ENCODE results near the gene IL31RA.

The IL31RA gene

DNA sequence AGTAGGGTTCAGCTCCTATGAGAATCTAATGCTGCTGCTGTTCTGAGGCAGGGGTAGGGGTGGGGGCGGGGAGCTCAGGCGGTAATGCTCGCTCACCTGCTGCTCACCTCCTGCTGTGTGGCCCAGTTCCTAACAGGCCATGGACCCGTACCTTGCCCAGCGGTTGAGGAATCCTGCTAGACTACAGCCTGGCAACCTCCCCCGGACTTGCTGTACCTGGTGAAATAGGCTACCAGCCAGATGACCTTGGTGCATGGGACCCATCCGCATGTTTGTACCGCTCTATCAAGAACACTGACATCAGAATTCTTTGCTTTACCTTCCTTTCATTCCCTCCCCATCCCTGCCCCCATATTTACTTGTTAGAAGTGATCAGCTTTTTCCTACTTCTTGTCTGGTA is 15.3 kb downstream of the IL31RA start:
- no peaks in the 10 kb centered on the region for H4K20me1 ChIP-seq (ENCODE audit: control insufficient read depth, insufficient read depth, low read depth, low read length)
- no peak for TF ChIP-seq EZH2phosphoT487 (IDR thresholded peaks at IDR 0.05; ENCODE audit: borderline replicate concordance, low read length)
- TF ChIP-seq, protein P1, sequence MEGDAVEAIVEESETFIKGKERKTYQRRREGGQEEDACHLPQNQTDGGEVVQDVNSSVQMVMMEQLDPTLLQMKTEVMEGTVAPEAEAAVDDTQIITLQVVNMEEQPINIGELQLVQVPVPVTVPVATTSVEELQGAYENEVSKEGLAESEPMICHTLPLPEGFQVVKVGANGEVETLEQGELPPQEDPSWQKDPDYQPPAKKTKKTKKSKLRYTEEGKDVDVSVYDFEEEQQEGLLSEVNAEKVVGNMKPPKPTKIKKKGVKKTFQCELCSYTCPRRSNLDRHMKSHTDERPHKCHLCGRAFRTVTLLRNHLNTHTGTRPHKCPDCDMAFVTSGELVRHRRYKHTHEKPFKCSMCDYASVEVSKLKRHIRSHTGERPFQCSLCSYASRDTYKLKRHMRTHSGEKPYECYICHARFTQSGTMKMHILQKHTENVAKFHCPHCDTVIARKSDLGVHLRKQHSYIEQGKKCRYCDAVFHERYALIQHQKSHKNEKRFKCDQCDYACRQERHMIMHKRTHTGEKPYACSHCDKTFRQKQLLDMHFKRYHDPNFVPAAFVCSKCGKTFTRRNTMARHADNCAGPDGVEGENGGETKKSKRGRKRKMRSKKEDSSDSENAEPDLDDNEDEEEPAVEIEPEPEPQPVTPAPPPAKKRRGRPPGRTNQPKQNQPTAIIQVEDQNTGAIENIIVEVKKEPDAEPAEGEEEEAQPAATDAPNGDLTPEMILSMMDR (IDR thresholded peaks at IDR 0.05; ENCODE audit: low read depth, low read length, poor library complexity, severe bottlenecking): no peak
- no peaks in the 10 kb centered on the region for H3K9me3 ChIP-seq (ENCODE audit: control insufficient read depth, insufficient read depth, low read length)
- H3K79me2 ChIP-seq (ENCODE audit: control insufficient read depth, low read length): no peaks in the 10 kb centered on the region
- no peak overlapping the region for H3K27ac ChIP-seq (ENCODE audit: low read depth, low read length)
- H3K27me3 ChIP-seq (ENCODE audit: control insufficient read depth, low read length): no peaks in the 10 kb centered on the region
- no peaks in the 10 kb centered on the region for H3K4me1 ChIP-seq (ENCODE audit: control insufficient read depth, low read length)
- H3F3A ChIP-seq (ENCODE audit: control insufficient read depth, insufficient read depth): no peaks in the 10 kb centered on the region
- H3K36me3 ChIP-seq (ENCODE audit: control insufficient read depth, low read length): no peaks in the 10 kb centered on the region
- H3K9me2 ChIP-seq (replicated peaks; ENCODE audit: control insufficient read depth, low read length): no peaks in the 10 kb centered on the region
- H3K4me3 ChIP-seq (ENCODE audit: low read length): no peak overlapping the region
- no peak overlapping the region for H3K4me2 ChIP-seq (ENCODE audit: low read length)

DNA sequence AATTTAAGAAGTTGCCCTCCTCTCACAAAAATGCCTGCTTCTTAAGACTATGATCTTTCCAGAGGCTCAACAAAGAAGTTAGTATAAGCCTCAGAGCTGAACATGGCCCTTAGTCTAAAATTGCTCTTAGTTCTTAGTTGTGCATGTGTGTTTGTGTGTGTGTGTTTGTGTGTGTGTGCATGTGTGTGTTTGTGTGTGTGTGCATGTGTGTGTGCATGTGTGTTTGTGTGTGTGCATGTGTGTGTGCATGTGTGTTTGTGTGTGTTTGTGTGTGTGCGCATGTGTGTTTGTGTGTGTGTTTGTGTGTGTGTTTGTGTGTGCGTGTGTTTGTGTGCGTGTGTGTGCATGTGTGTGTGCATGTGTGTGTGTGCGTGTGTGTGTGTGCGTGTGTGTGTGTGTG is 15.8 kb downstream of the IL31RA start:
- H3K36me3 ChIP-seq (ENCODE audit: control insufficient read depth, low read length): no peaks in the 10 kb centered on the region
- no peaks in the 10 kb centered on the region for H4K20me1 ChIP-seq (ENCODE audit: control insufficient read depth, insufficient read depth, low read depth, low read length)
- H3K4me3 ChIP-seq (ENCODE audit: low read length): no peak overlapping the region
- H3K27me3 ChIP-seq (ENCODE audit: control insufficient read depth, low read length): no peaks in the 10 kb centered on the region
- TF ChIP-seq EZH2phosphoT487 (IDR thresholded peaks at IDR 0.05; ENCODE audit: borderline replicate concordance, low read length): no peak
- TF ChIP-seq, protein P1 (IDR thresholded peaks at IDR 0.05; ENCODE audit: low read depth, low read length, poor library complexity, severe bottlenecking): no peak
- H3K4me2 ChIP-seq (ENCODE audit: low read length): no peak overlapping the region
- H3F3A ChIP-seq (ENCODE audit: control insufficient read depth, insufficient read depth): no peaks in the 10 kb centered on the region
- H3K9me2 ChIP-seq (replicated peaks; ENCODE audit: control insufficient read depth, low read length): no peaks in the 10 kb centered on the region
- H3K4me1 ChIP-seq (ENCODE audit: control insufficient read depth, low read length): no peaks in the 10 kb centered on the region
- H3K9me3 ChIP-seq (ENCODE audit: control insufficient read depth, insufficient read depth, low read length): no peaks in the 10 kb centered on the region
- no peaks in the 10 kb centered on the region for H3K79me2 ChIP-seq (ENCODE audit: control insufficient read depth, low read length)
- H3K27ac ChIP-seq (ENCODE audit: low read depth, low read length): no peak overlapping the region

DNA sequence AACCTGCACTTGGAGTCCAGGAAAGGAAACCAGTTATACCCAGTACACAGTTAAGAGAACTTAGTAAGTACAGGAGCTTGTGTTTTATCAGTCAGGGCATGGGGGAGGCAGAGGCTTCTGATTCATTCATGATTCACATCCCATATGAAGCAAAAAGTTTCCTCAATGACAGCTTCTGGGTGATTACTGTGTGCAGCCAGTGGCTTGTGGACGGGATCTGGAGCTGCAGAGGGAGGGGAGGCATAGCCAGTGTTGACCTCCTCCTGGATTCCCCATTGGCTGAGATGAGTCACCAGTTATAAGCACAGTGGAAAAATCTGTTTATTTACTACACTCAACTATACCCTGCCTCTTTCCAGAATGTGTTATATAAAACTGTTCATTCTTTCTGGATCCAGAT is 17.7 kb downstream of the IL31RA start:
- Histone ChIP-seq H3K9me3 (ENCODE audit: control insufficient read depth, insufficient read depth, low read length) (no peaks in the 10 kb centered on the region), H3F3A (ENCODE audit: control insufficient read depth, insufficient read depth) (no peaks in the 10 kb centered on the region), H3K27ac (ENCODE audit: low read depth, low read length) (no peak overlapping the region), H3K4me1 (ENCODE audit: control insufficient read depth, low read length) (no peaks in the 10 kb centered on the region), H3K4me2 (ENCODE audit: low read length) (no peak overlapping the region), H3K4me3 (ENCODE audit: low read length) (no peak overlapping the region), H3K9me2 (replicated peaks; ENCODE audit: control insufficient read depth, low read length) (no peaks in the 10 kb centered on the region), H3K27me3 (ENCODE audit: control insufficient read depth, low read length) (no peaks in the 10 kb centered on the region), H3K36me3 (ENCODE audit: control insufficient read depth, low read length) (no peaks in the 10 kb centered on the region), H4K20me1 (ENCODE audit: control insufficient read depth, insufficient read depth, low read depth, low read length) (no peaks in the 10 kb centered on the region), H3K79me2 (ENCODE audit: control insufficient read depth, low read length) (no peaks in the 10 kb centered on the region)
- no peak for TF ChIP-seq EZH2phosphoT487 (IDR thresholded peaks at IDR 0.05; ENCODE audit: borderline replicate concordance, low read length)
- TF ChIP-seq, protein P1 (IDR thresholded peaks at IDR 0.05; ENCODE audit: low read depth, low read length, poor library complexity, severe bottlenecking): no peak

DNA sequence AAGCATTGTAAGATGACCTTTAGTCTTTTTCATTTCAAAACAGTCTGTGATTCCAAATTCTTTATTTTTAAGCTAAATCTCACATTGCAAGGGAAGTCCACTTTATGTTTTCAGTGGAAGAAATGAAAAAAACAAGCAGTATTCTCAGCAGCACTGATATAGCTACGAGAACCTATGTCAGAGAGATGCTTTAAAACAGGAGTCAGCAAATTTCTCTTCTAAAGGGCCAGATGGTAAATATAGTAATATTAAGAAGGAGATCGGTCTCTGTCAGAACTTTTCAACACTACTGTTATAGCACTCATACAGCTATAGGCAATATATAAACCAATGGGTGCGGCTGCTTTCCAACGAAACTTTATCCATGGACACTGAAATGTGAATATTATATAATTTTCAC is 18.7 kb downstream of the IL31RA start:
- no peaks in the 10 kb centered on the region for H3F3A ChIP-seq (ENCODE audit: control insufficient read depth, insufficient read depth)
- no peaks in the 10 kb centered on the region for H3K27me3 ChIP-seq (ENCODE audit: control insufficient read depth, low read length)
- no peak for TF ChIP-seq EZH2phosphoT487 (IDR thresholded peaks at IDR 0.05; ENCODE audit: borderline replicate concordance, low read length)
- TF ChIP-seq, protein P1 (IDR thresholded peaks at IDR 0.05; ENCODE audit: low read depth, low read length, poor library complexity, severe bottlenecking): no peak
- H4K20me1 ChIP-seq (ENCODE audit: control insufficient read depth, insufficient read depth, low read depth, low read length): no peaks in the 10 kb centered on the region
- no peaks in the 10 kb centered on the region for H3K79me2 ChIP-seq (ENCODE audit: control insufficient read depth, low read length)
- H3K27ac ChIP-seq (ENCODE audit: low read depth, low read length): no peak overlapping the region
- H3K36me3 ChIP-seq (ENCODE audit: control insufficient read depth, low read length): no peaks in the 10 kb centered on the region
- no peaks in the 10 kb centered on the region for H3K4me1 ChIP-seq (ENCODE audit: control insufficient read depth, low read length)
- H3K9me3 ChIP-seq (ENCODE audit: control insufficient read depth, insufficient read depth, low read length): no peaks in the 10 kb centered on the region
- H3K4me3 ChIP-seq (ENCODE audit: low read length): no peak overlapping the region
- H3K9me2 ChIP-seq (replicated peaks; ENCODE audit: control insufficient read depth, low read length): no peaks in the 10 kb centered on the region
- no peak overlapping the region for H3K4me2 ChIP-seq (ENCODE audit: low read length)
